GM19452 (cell line): Measurements from ENCODE around the gene GRIK2.

Experiments used
- ATAC-seq: cut with Tn5 transposase; IDR thresholded peaks from one replicate; pipeline ENCODE4 v1.9.1; 2021; ENCODE audit not compliant: unreplicated experiment

GRIK2 gene

DNA sequence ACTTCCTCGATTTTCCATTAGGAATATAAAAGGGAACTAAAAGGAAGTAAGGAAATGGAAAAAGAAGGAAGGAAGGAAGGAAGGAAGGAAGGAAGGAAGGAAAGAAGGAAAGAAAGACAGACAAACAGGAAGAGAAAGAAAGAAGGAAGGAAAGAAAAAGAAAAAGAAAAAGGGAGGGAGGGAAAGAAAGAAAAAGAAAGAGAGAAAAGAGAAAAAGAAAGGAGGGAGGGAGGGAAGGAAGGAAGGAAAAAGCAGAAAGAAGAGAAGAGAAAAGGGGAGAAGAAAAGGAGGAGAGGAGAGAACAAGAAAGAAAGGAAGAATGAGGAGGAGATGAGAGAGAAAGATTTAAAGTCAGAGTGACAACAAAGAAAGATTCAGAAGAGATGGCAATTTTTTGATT is 724.5 kb downstream of the GRIK2 start:
- ATAC-seq: no peak
